Stomach (tissue), 4 donors: ENCODE results near the gene RND2.
"Not testable (repeated sequence)": the region's sequence is repeated elsewhere in the genome, so short reads cannot be mapped to it uniquely, and the experiment has no call there.

Source experiments
- EP300 ChIP-seq: sonication (generic); formaldehyde crosslinking; IDR thresholded peaks from one replicate; pipeline ENCODE4 v1.6.1; 2017; ENCODE audit warnings: antibody characterized with exemption
- POLR2A ChIP-seq, 4 donors: fragments of 450-650 bp; IDR thresholded peaks; one replicate each; pipeline ENCODE4 v1.6.1; 2016; ENCODE audit warnings: antibody characterized with exemption in 4 of 4, control low read depth in 2 of 4, mild to moderate bottlenecking in 1 of 4, moderate library complexity in 1 of 4
- TF ChIP-seq, protein P1 (sequence below), 7 experiments: fragments of 450-650 bp in 4 of 7; fragments of 200-600 bp in 3 of 7; sonication (generic) in 3 of 7; IDR thresholded peaks; one replicate each; pipeline ENCODE4 v1.5.1; 2016 to 2019; ENCODE audit warnings: antibody characterized with exemption in 7 of 7, control low read depth in 2 of 7, mild to moderate bottlenecking in 1 of 7

DNA sequence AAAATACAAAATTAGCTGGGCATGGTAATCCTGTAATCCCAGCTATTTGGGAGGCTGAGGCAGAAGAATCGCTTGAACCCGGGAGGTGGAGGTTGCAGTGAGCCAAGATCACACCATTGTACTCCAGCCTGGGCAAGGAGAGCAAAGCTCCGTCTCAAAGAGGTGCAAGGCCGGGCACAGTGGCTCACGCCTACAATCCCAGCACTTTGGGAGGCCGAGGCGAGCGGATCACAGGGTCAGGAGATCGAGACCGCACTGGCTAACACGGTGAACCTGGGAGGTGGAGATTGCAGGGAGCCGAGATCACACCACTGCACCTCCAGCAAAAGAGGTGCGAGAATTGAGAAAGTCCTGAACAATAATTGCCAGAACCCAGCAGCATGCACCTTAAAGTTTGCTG lies 24.1 kb upstream of the RND2 start:
- TF ChIP-seq, protein P1, sequence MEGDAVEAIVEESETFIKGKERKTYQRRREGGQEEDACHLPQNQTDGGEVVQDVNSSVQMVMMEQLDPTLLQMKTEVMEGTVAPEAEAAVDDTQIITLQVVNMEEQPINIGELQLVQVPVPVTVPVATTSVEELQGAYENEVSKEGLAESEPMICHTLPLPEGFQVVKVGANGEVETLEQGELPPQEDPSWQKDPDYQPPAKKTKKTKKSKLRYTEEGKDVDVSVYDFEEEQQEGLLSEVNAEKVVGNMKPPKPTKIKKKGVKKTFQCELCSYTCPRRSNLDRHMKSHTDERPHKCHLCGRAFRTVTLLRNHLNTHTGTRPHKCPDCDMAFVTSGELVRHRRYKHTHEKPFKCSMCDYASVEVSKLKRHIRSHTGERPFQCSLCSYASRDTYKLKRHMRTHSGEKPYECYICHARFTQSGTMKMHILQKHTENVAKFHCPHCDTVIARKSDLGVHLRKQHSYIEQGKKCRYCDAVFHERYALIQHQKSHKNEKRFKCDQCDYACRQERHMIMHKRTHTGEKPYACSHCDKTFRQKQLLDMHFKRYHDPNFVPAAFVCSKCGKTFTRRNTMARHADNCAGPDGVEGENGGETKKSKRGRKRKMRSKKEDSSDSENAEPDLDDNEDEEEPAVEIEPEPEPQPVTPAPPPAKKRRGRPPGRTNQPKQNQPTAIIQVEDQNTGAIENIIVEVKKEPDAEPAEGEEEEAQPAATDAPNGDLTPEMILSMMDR (IDR thresholded peaks at IDR 0.05): not testable (repeated sequence)
- TF ChIP-seq EP300; POLR2A (IDR thresholded peaks at IDR 0.05): not testable (repeated sequence)
